ENCODE results near the gene GABBR1.

GABBR1 gene

GRCh38 chr6:29617782-29618554 is 15.0 kb downstream of the GABBR1 start:
- no peak for DNase-seq

DNA sequence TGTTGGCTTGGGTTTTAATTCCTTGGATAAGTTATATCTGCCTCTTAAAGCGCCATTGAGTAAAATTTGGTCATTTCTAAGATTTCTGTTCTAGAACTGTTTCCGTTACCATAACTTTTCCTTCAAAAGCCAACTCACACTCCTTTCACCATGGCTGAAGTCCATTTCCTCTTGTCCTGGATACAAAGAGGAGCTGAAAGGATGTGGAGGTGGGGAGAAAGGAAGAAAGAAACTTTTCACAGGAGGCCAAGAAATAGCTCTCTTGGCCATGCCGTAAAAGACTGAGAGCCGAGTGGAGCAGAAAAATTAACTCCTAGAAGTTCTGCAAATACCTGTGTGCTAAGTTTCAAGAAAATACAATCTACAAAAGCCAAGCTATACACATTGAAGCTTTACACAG is 21.6 kb downstream of the GABBR1 start:
- DNase-seq: no peak

DNA sequence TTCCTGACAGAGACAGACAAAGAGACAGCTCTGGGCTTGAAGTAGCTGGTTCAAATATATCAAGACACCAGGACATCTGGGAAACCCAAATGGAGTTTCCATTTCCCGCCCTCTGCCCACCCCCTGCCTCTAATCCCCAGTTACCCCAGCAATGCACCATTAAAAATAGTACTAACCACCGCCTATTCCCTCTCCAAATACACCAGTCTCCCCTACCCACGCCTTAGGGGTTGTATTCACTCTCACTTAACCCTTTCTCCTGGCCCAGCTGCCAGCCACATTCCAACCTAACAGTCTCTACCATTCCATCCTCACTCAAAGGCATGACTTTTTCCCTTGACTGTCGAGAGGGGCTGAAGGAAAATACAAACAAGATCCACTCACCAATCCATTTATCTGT is 22.4 kb downstream of the GABBR1 start:
- DNase-seq: no peak

GRCh38 chr6:29608131-29608530 is 24.9 kb downstream of the GABBR1 start:
- DNase-seq: no peak

DNA sequence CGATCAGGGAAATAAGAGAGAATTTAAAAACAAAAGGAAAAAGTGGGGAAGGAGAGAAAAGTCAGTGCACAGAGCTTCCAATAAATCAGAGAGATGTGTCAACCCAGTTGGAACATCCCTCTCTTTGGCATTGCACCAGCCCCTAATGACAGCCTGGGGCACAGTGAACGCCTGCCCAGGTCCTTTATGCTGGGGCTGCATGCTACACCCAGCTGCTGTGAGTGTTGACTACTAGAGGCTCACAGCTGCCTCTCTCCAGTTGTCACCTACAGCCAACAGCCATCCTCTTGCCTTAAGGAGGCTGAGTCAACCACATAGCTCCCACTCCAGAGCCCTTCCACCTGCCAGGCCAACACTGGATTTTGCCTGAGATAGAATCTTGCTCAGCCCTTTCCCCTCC is 29.1 kb downstream of the GABBR1 start:
- no peak for DNase-seq

- no peak for DNase-seq
These were observed 29.5 kb downstream of the GABBR1 start for GRCh38 chr6:29603456-29603855.

DNA sequence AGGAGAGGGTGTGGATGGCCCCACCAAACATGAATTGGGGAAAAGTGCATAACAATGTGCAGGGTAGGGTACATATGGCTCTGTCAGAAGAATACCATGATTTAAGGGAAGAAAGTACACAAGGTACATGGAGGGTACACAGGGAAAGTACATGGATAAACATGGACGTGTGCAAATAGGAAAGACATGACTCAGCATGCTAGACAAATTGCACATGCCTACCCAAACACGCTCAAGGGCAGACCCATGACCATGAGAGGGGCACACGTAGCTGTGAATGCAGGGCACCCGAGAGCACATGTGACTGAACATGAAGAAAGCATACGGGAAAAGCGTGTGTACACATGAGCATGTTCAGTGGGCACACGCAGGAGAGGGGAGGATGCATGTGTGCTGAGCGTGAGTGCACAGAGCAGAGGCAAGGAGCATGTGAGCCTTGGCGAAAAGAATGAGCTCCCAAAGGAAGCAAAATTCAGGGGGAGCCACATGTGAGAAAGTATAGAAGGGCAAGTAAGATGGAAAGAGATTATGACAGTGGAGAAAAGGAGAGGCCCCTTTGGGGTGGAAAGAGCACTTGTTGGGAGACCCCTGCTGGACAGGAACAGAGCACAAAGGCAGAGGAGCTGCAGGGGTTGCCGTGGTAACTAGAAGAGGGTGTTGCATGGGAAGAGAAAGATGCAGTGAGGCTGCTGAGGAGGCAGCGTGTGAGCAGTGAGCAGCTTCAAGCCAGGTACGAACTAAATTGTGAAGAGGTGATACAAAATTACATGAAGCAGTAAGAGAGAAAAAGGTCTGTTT is 30.2 kb downstream of the GABBR1 start:
- no peak for DNase-seq

DNA sequence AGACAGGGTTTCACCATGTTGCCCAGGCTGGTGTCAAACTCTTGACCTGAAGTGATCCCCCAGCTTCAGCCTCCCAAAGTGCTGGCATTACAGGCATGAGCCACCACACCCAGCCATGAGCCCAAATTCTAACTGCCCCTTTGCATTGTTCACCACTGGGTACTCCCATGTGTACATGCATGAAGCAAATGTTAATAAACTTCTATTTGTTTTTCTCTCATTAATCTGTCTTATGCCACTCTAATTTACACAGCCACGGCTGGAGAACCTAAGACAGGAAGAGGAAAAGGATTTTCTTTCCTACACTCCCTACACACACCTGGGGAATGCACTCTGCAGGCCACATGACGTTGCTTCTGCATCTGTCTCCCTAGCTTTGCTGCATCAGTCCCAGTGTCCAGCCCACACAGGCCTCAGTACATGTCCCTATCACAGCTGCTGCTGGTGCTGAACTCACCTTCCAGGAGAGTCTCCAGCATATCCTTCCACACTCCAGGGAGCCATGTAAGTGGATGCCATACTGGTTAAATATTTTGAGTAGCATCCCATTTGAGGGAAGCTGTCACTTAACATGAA is 34.7 kb downstream of the GABBR1 start:
- no peak for DNase-seq

DNA sequence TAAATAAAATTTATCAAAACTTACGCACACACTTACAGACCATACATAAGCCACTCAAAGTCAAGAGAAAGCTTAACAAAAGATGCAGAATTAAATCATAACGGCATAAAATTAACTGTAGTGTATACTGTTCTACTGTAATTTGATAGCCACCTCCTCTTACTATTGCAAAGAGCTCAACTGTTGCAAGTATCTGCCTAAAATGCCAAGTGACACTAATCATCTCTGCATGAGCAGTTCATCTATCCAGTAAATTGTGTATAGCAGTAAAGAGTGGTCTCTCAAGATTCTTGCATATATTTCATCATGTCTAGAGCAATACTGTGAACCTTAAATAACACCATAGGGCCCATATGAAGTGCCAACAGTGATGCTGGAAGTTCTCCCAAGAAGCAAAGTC is 35.8 kb downstream of the GABBR1 start:
- no peak for DNase-seq

DNA sequence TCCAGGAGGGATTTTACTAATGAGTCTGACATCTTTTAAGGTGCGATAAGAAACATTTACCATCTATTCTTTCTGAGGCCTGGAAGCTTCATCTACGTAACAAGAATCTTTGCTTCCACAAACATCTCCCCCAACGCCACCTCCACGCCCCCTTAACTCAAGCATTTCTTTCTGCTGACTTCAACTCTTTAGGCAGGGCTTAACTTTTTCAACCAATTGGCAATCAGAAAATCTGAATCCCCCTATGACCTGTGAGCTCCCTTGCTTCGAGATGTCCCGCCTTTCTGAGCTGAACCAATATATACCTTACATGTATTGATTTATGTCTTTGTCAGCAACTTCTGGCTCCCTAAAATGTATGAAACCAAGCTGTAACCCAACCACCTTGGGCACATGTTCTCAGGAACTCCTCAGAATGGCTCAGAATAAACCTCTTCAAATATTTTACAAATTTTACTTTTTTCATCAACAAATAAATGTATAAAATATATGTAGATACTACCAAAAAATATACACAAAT is 36.5 kb downstream of the GABBR1 start:
- no peak for DNase-seq

GRCh38 chr6:29593199-29593855 is 39.7 kb downstream of the GABBR1 start:
- no peak for DNase-seq

DNA sequence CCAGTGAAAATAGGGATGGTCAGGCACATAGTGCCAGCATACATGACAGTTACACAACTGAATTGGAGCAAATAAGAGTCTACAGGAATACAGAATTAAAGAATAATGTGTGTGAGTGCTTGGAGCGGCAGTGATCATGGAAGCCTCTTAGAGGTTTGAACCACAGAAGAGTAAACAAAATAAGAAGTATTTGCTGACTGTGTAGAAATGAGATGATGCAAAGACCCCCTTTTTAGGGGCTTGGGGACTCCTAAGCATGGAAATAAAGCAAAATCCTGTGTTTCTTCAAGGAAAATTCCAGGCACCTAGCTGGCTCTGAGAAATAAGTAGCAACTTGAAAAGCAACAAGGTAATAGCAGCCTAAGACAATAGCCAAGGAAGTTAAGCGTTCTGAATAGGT is 41.3 kb downstream of the GABBR1 start:
- no peak for DNase-seq

GRCh38 chr6:29590218-29590808 is 42.7 kb downstream of the GABBR1 start:
- DNase-seq: no peak

GRCh38 chr6:29589423-29590048 is 43.4 kb downstream of the GABBR1 start:
- no peak for DNase-seq

GRCh38 chr6:29584821-29585220 is 48.2 kb downstream of the GABBR1 start, which contains the start of gene OR2H2:
TSS of gene OR2H2 (plus strand) at chr6:29585121. CDS start at chr6:29587945, 2,824 bp downstream.
- DNase-seq: no peak

GRCh38 chr6:29577544-29577943 is 55.4 kb downstream of the GABBR1 start:
- DNase-seq: no peak

DNA sequence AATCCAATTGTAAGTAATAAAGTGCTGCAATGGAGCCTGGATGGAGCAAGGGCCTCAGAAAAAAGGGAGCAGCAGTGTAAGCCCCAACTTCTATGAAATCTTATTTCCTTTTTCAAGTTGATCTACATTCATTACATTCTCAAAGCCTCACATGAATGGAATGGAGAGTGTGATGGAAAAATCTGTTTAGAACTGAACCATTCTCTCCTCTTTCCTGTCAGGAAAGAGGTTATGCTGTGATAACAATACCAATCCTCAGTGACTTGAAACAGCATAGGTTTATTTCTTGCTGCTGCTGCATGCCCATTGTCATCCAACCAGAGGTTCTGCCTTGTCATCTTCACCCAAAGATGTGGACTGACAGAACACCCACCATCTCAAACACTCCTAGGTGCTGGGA is 56.9 kb downstream of the GABBR1 start:
- DNase-seq: no peak

- no peak for DNase-seq
These were observed 65.0 kb downstream of the GABBR1 start for GRCh38 chr6:29567991-29568390.

GRCh38 chr6:29567541-29567940 is 65.4 kb downstream of the GABBR1 start:
- DNase-seq: no peak

DNA sequence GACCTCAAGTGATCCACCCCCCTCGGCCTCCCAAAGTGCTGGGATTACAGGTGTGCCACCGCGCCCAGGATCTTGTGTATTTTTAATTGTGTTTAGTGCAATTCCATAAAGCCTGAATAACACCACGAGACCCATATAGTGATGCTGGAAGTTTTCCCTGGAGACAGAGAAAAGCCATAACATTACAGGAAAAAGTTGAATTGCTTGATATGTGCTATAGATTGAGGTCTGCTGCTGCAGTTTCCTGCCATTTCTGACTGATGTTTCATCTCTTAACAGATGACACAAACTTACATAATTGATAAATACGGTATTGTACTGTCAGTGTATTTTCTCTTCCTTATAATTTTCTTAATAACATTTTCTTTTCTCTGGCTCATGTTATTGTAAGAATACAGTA is 66.1 kb downstream of the GABBR1 start:
- DNase-seq: no peak

GRCh38 chr6:29564875-29565274 is 68.1 kb downstream of the GABBR1 start:
- no peak for DNase-seq

DNA sequence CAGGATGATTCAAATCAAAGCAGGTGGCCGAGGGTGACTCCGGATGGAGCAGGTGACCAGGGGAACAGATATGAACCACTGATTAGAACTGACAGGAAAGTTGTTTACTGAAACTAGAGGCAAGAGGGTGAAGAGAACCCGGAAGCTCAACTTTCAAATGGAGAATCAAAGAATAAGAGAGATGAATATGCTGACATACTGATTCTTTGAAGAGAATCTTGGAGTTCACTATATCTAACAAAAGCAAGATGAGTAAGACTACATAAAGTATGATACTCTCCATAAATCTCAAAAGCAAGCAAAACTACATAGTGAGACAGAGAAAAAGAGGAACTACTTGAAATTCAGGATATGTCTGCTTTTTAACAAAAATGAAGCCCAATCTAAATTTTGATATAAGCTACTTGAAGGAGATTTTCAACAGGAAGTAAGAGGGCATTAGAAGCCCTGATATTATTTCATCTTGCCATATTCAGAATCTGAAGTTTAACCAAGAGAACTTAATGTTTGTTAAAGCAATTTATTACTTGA is 69.5 kb downstream of the GABBR1 start:
- no peak for DNase-seq
